Type B pancreatic cell (in vitro differentiated cells): Measurements from ENCODE around the gene IL33. TPM values are rescaled to one million over a fixed set of nuclear protein-coding genes. Genes with fewer than 3 reads are reported as not detected.

Source experiments
- DNase-seq: peaks from one replicate; pipeline ENCODE4 v3.0.0; 2021; ENCODE audit warnings: mixed read lengths; ENCODE audit not compliant: unreplicated experiment; ENCODE audit errors: extremely low spot score
- H3K27ac Mint-ChIP-seq: 2 replicates; pipeline ENCODE4 v1.8.0; 2021; ENCODE audit warnings: mild to moderate bottlenecking, mixed read lengths
- H3K27me3 Mint-ChIP-seq: 2 replicates; pipeline ENCODE4 v1.8.0; 2021; ENCODE audit warnings: mixed read lengths
- H3K36me3 Mint-ChIP-seq: 2 replicates; pipeline ENCODE4 v1.8.0; 2021; ENCODE audit warnings: mixed read lengths
- H3K4me1 Mint-ChIP-seq: one replicate; pipeline ENCODE4 v1.8.0; 2021; ENCODE audit warnings: mixed read lengths; ENCODE audit not compliant: unreplicated experiment
- H3K4me3 Mint-ChIP-seq: 2 replicates; pipeline ENCODE4 v1.8.0; 2021; ENCODE audit warnings: mild to moderate bottlenecking, mixed read lengths
- H3K9me3 Mint-ChIP-seq: 2 replicates; pipeline ENCODE4 v1.8.0; 2021; ENCODE audit warnings: mixed read lengths
- total RNA-seq: library from RNA; stranded (reverse); gene quantifications from 2 replicates; pipeline ENCODE4 v1.2.1, GENCODE V29; 2021; ENCODE audit warnings: low replicate concordance
- TF ChIP-seq, protein P1 (sequence below): fragments of 200-600 bp; sonication (generic); conservative IDR thresholded peaks from 2 replicates; pipeline ENCODE4 v1.5.0; 2021; ENCODE audit warnings: antibody characterized with exemption, mild to moderate bottlenecking

IL33 gene
- total RNA-seq, 1 donor from 2014 or later: 13.3 TPM

GRCh38 chr9:6209966-6210365 is 5.6 kb upstream of the IL33 start:
- Mint-ChIP-seq H3K27ac (no peak overlapping the region), H3K4me3 (no peak overlapping the region), H3K27me3 (no peaks in the 10 kb centered on the region), H3K4me1 (no peaks in the 10 kb centered on the region), H3K9me3 (no peaks in the 10 kb centered on the region), H3K36me3 (no peaks in the 10 kb centered on the region)
- TF ChIP-seq, protein P1, sequence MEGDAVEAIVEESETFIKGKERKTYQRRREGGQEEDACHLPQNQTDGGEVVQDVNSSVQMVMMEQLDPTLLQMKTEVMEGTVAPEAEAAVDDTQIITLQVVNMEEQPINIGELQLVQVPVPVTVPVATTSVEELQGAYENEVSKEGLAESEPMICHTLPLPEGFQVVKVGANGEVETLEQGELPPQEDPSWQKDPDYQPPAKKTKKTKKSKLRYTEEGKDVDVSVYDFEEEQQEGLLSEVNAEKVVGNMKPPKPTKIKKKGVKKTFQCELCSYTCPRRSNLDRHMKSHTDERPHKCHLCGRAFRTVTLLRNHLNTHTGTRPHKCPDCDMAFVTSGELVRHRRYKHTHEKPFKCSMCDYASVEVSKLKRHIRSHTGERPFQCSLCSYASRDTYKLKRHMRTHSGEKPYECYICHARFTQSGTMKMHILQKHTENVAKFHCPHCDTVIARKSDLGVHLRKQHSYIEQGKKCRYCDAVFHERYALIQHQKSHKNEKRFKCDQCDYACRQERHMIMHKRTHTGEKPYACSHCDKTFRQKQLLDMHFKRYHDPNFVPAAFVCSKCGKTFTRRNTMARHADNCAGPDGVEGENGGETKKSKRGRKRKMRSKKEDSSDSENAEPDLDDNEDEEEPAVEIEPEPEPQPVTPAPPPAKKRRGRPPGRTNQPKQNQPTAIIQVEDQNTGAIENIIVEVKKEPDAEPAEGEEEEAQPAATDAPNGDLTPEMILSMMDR: no peak
- DNase-seq: no peak

DNA sequence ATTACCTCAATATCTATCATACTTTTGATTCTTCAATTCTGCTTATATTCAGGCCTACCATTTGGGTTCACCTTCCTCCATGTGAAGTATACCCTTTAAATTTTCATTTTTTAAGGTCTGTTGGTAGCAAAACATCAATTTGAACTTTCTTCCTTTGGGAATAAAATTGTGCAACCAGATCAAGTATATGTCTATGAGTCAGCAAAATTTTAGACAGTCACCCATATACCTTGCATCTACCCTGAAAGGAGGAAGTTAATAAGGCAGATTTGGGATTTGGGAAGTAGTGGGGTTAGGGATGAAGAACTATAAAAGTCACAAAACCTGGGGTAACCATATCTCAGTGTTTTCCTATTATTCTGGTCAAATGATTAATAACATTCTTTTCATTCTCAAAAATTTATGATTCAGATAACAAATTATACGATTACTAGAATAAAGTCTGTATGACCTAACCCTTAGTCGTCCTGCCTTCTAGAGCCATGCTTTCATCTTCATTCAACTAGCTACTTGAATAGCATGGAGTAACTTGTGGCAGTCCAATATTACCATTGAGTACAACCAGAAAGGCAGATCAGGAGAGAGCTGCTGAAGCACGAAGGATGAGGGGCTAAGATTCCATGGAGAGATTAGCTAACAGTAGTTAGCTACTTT is 2.8 kb upstream of the IL33 start:
- DNase-seq: no peak
- no peaks in the 10 kb centered on the region for H3K9me3 Mint-ChIP-seq
- no peak overlapping the region for H3K4me3 Mint-ChIP-seq
- no peaks in the 10 kb centered on the region for H3K27me3 Mint-ChIP-seq
- H3K27ac Mint-ChIP-seq: no peak overlapping the region
- H3K4me1 Mint-ChIP-seq: peaks cover 3% of the 10 kb centered on the region
- TF ChIP-seq, protein P1: no peak
- no peaks in the 10 kb centered on the region for H3K36me3 Mint-ChIP-seq

DNA sequence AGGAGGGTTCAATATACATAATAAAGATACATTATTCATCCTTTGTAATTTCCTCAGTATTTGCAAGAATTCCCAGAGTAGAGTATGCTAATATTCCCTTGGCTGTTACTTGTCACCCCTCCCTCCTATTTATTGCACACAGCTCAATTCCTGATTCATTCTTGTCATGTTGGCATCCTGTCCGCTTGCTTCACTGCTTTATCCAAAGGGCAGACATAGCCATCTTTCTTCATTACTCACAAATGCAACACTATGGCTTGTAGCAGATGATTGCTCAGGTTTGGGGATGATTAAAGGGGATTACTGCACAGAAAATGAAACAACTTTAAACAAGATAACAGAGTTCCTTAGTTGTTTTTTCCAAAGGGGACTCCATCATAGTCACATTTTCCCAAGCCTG is 1.2 kb upstream of the IL33 start:
- H3K36me3 Mint-ChIP-seq: no peaks in the 10 kb centered on the region
- no peaks in the 10 kb centered on the region for H3K27me3 Mint-ChIP-seq
- TF ChIP-seq, protein P1: no peak
- peaks cover 7% of the 10 kb centered on the region for H3K4me1 Mint-ChIP-seq
- no peak overlapping the region for H3K4me3 Mint-ChIP-seq
- H3K9me3 Mint-ChIP-seq: no peaks in the 10 kb centered on the region
- H3K27ac Mint-ChIP-seq: no peak overlapping the region
- DNase-seq: no peak

DNA sequence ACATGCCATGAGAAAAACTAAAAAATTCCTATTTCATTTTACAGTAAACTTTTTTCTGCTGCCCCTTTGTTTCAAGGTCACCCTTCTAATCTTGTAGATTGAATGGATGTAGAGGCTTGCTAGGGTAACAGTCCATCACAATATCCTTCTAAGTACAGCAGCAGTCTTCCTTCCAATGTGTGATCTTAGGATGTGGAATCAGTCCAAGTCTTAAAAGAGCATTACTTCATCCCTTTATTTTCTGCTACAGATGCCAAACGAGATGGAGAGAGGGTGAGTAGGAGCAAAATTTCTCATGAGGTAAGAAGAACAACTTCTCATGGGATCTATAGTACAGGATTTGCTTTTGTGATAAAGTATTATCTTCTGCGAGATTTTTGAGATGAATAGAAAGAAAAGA is 704 bp upstream of the IL33 start:
- peaks cover 7% of the 10 kb centered on the region for H3K4me1 Mint-ChIP-seq
- TF ChIP-seq, protein P1: no peak

GRCh38 chr9:6216002-6216401 is 395 bp downstream of the IL33 start:
- DNase-seq: no peak
- Mint-ChIP-seq H3K27ac (no peak overlapping the region), H3K36me3 (no peaks in the 10 kb centered on the region), H3K4me1 (peaks cover 7% of the 10 kb centered on the region), H3K4me3 (no peak overlapping the region), H3K9me3 (no peaks in the 10 kb centered on the region), H3K27me3 (no peaks in the 10 kb centered on the region)
- TF ChIP-seq, protein P1: no peak

More for the DNA sequence above, 704 bp upstream of the IL33 start:
- Mint-ChIP-seq H3K27ac (no peak overlapping the region), H3K4me3 (no peak overlapping the region), H3K36me3 (no peaks in the 10 kb centered on the region), H3K9me3 (no peaks in the 10 kb centered on the region), H3K27me3 (no peaks in the 10 kb centered on the region)
- no peak for DNase-seq
